K562 (cell line): Measurements from ENCODE around the gene RPTOR. TPM values are rescaled to one million over a fixed set of nuclear protein-coding genes. Genes with fewer than 3 reads are reported as not detected.

Experiments
- ATAC-seq: fragments of 200-7000 bp; cut with Tn5 transposase; 3 replicates; pipeline ENCODE4 v1.9.1; 2020; ENCODE audit warnings: moderate library complexity
- BruUV-seq: library from RNA; stranded (reverse); fragments of 400-500 nt; replicated peaks from 2 replicates; lab custom pipeline; 2021; lab: Mats Ljungman, UMichigan
- CTCF ChIA-PET: fragments of 300-600 bp; formaldehyde crosslinking; extraction: SDS; loops from one replicate; lab custom pipeline; 2021; ENCODE audit warnings: low intra/inter-chr PET ratio; lab: Yijun Ruan, JAX
- POLR2A ChIA-PET: fragments of 300-600, 350-650 bp; sonication (Branson Sonifier 250); formaldehyde crosslinking; extraction: SDS; loops from one replicate; lab custom pipeline; 2021; ENCODE audit warnings: antibody characterized with exemption, inconsistent platforms; lab: Yijun Ruan, JAX
- DNase-seq, 4 experiments: peaks; one replicate each; pipeline versions ENCODE4 v3.0.0 to v3.0.0-alpha.2; 2011 to 2018; ENCODE audit warnings: low spot score in 3 of 4, mixed read lengths in 3 of 4; ENCODE audit errors: extremely low read depth in 1 of 4
- FAIRE-seq: peaks from 2 replicates; lab custom pipeline; 2011; peaks lifted over from hg19 to GRCh38; lab: Jason Lieb, UNC
- H2AFZ ChIP-seq: 2 replicates; pipeline ENCODE4 v1.6.0; 2011; ENCODE audit warnings: low read depth, low read length, control low read depth, inconsistent platforms
- H3K27ac ChIP-seq: fragments of 200-600 bp; 3 replicates; pipeline ENCODE4 v1.8.0; 2011; ENCODE audit warnings: low read depth, mild to moderate bottlenecking, control low read depth, inconsistent platforms, low read length, moderate library complexity, mixed read lengths; ENCODE audit errors: extremely low read depth
- H3K27me3 ChIP-seq, 2 experiments: fragments of 300-600 bp in 1 of 2; 2 replicates in 1 of 2; 3 replicates in 1 of 2; pipeline versions ENCODE4 v1.6.0 to v1.8.0; 2011; ENCODE audit warnings: inconsistent platforms in 2 of 2, low read length in 2 of 2, mild to moderate bottlenecking in 1 of 2, mixed read lengths in 1 of 2, moderate library complexity in 1 of 2; ENCODE audit not compliant: control insufficient read depth in 2 of 2, insufficient read depth in 2 of 2
- H3K36me3 ChIP-seq: fragments of 300-600 bp; 3 replicates; pipeline ENCODE4 v1.8.0; 2011; ENCODE audit warnings: mild to moderate bottlenecking, low read length, inconsistent platforms; ENCODE audit not compliant: control insufficient read depth, insufficient read depth
- H3K4me1 ChIP-seq, 2 experiments: fragments of 200-600 bp in 1 of 2; replicated peaks in 1 of 2; 2 replicates in 1 of 2; 3 replicates in 1 of 2; pipeline versions ENCODE4 v1.5.1 to v1.8.0; 2011; ENCODE audit warnings: inconsistent platforms in 2 of 2, low read length in 2 of 2, mild to moderate bottlenecking in 1 of 2, mixed read lengths in 1 of 2, moderate library complexity in 1 of 2; ENCODE audit not compliant: control insufficient read depth in 2 of 2, insufficient read depth in 2 of 2
- H3K4me2 ChIP-seq: 2 replicates; pipeline ENCODE4 v1.6.1; 2011; ENCODE audit warnings: low read length, control low read depth, inconsistent platforms, mixed read lengths; ENCODE audit not compliant: insufficient read depth
- H3K4me3 ChIP-seq: fragments of 200-600 bp; sonication (generic), shearing (Covaris generic); 2 replicates; pipeline ENCODE4 v1.5.1; 2016; ENCODE audit warnings: control low read depth, inconsistent platforms
- H3K79me2 ChIP-seq: fragments of 200-600 bp; 3 replicates; pipeline ENCODE4 v1.8.0; 2011; ENCODE audit warnings: low read length, inconsistent platforms; ENCODE audit not compliant: control insufficient read depth, insufficient read depth
- H3K9ac ChIP-seq, 2 experiments: 2 replicates each; pipeline versions ENCODE4 v1.6.0 to v1.6.1; 2011; ENCODE audit warnings: low read depth in 2 of 2, low read length in 2 of 2, control low read depth in 1 of 2, inconsistent platforms in 1 of 2, mild to moderate bottlenecking in 1 of 2, mixed read lengths in 1 of 2; ENCODE audit not compliant: insufficient read depth in 1 of 2
- H3K9me1 ChIP-seq: one replicate; pipeline ENCODE4 v1.6.0; 2011; ENCODE audit warnings: inconsistent platforms, mild to moderate bottlenecking, low read length, moderate library complexity; ENCODE audit not compliant: control insufficient read depth, insufficient read depth
- H3K9me3 ChIP-seq: replicated peaks from 2 replicates; pipeline ENCODE4 v1.5.1; 2011; ENCODE audit warnings: low read depth, low read length, inconsistent platforms; ENCODE audit not compliant: control insufficient read depth, insufficient read depth
- H4K20me1 ChIP-seq: replicated peaks from 2 replicates; pipeline ENCODE4 v1.6.1; 2011; ENCODE audit warnings: low read length, inconsistent platforms, mixed read lengths; ENCODE audit not compliant: control insufficient read depth, insufficient read depth
- ELF2 ChIP-seq: fragments of 250-450 bp; sonication (Bioruptor Pico); IDR thresholded peaks from 2 replicates; pipeline ENCODE4 v1.5.0; 2021; ENCODE audit warnings: mild to moderate bottlenecking
- FOXA1 ChIP-seq: fragments of 450-650 bp; IDR thresholded peaks from 2 replicates; pipeline ENCODE4 v1.6.1; 2016; ENCODE audit warnings: mild to moderate bottlenecking, borderline replicate concordance
- IRF1 ChIP-seq: sonication (generic); formaldehyde crosslinking; IDR thresholded peaks from 2 replicates; pipeline ENCODE4 v1.8.0; 2022; ENCODE audit warnings: missing genetic modification reagents, mild to moderate bottlenecking, borderline replicate concordance
- MAFK ChIP-seq: IDR thresholded peaks from 2 replicates; pipeline ENCODE4 v1.6.1; 2011; ENCODE audit warnings: low read length, improper control_type of control experiment
- MCM2 ChIP-seq: fragments of 450-650 bp; IDR thresholded peaks from 2 replicates; pipeline ENCODE4 v1.6.1; 2017; ENCODE audit warnings: low read depth, mild to moderate bottlenecking
- MGA ChIP-seq: fragments of 450-650 bp; IDR thresholded peaks from 2 replicates; pipeline ENCODE4 v1.6.1; 2016; ENCODE audit warnings: mild to moderate bottlenecking, moderate library complexity
- NFIX ChIP-seq: fragments of 250-450 bp; sonication (Bioruptor Pico); IDR thresholded peaks from 2 replicates; pipeline ENCODE4 v1.4.0; 2020; ENCODE audit warnings: low read depth, mild to moderate bottlenecking, moderate library complexity
- SMAD3 ChIP-seq: fragments of 450-650 bp; formaldehyde crosslinking; conservative IDR thresholded peaks from 2 replicates; pipeline ENCODE4 v1.4.0; 2020; ENCODE audit warnings: mild to moderate bottlenecking
- ZKSCAN3 ChIP-seq: fragments of 250-450 bp; sonication (Bioruptor Pico); IDR thresholded peaks from 2 replicates; pipeline ENCODE4 v1.4.0; 2020
- ZNF224 ChIP-seq: sonication (generic); formaldehyde crosslinking; IDR thresholded peaks from 2 replicates; pipeline ENCODE4 v1.8.0; 2022; ENCODE audit warnings: mild to moderate bottlenecking, missing genetic modification reagents
- ZNF436 ChIP-seq: fragments of 250-450, 450-650 bp; sonication (Bioruptor Pico); formaldehyde crosslinking; IDR thresholded peaks from 2 replicates; pipeline ENCODE4 v1.7.0; 2020; ENCODE audit warnings: mild to moderate bottlenecking
- WGBS: fragments of 100-300 bp; shearing (Covaris generic); methylation state at CpG from one replicate; pipeline ENCODE4 v1.1.6; 2016; ENCODE audit warnings: low coverage, mixed read lengths; ENCODE audit not compliant: insufficient coverage; ENCODE audit errors: missing lambda C conversion rate; 5-methylcytosine and 5-hydroxymethylcytosine counted together
- in situ Hi-C: fragments of 300-500 bp; cut with MboI; formaldehyde crosslinking; loops from 4 replicates; pipeline ENCODE4 v1.15.0; 2018; ENCODE audit warnings: inconsistent platforms, mixed read lengths
- intact Hi-C: fragments of 100-400 bp; cut with micrococcal nuclease; formaldehyde crosslinking; loops from 2 replicates; pipeline ENCODE4 v1.14.2; 2022
- polyA plus RNA-seq, 8 experiments: library from polyadenylated mRNA; depleted of rRNA in 4 of 8; stranded (reverse) in 5 of 8; unstranded in 3 of 8; fragments of >200 nt; fragmentation: Nextera tagmentation in 2 of 8; fragmentation: Illumina TruSeq in 1 of 8; extraction: Ambion mirVana in 2 of 8; extraction: Trizol in 1 of 8; gene quantifications; 2 replicates each; pipeline versions ENCODE4 v1.2.1 to v1.2.3, GENCODE V29; 2011 to 2014; ENCODE audit warnings: inconsistent platforms in 1 of 8, missing spikeins in 1 of 8
- total RNA-seq, 7 experiments: library from RNA; depleted of rRNA in 6 of 7; stranded (reverse); fragments of >200 nt in 6 of 7; fragmentation: Illumina TruSeq in 2 of 7; extraction: Trizol in 2 of 7; gene quantifications; 2 replicates each; pipeline versions ENCODE4 v1.2.1 to v1.2.3, GENCODE V29; 2011 to 2021; ENCODE audit warnings: low replicate concordance in 1 of 7

RPTOR gene
- total and polyA plus RNA-seq, 9 of the 15 experiments (the other 6 are each of a cell fraction or from before 2014, with no cell fraction given), result 0.24 to 54.1 (median 10.2) TPM

GRCh38 chr17:80964859-80965580, 420.4 kb downstream of the RPTOR start:
- WGBS, result 90% methylated on average over 33 of the region's 36 CpGs
- ATAC-seq (no peak), DNase-seq (no peak), FAIRE-seq (no peak)
- no peak overlapping the region for H3K27ac ChIP-seq
- H3K4me3 ChIP-seq, result no peak overlapping the region
- POLR2A ChIA-PET, result no interaction called here
- BruUV-seq, result TSS peak; percentile 28
- peak overlapping the region in 1 of 2 experiments; percentile 26; a peak in 1 of 4 replicates for H3K9ac ChIP-seq
- CTCF ChIA-PET, result no interaction called here
- intact Hi-C loops, result no loop called here
- H3K79me2 ChIP-seq, result no peaks in the 10 kb centered on the region
- H4K20me1 ChIP-seq, result no peaks in the 10 kb centered on the region
- H3K9me3 ChIP-seq, result no peaks in the 10 kb centered on the region
- no peaks in the 10 kb centered on the region; a peak in 1 of 5 replicates for H3K27me3 ChIP-seq
- H3K4me1 ChIP-seq, result peaks cover 0 to 45% of the 10 kb centered on the region in 2 experiments; a peak in 4 of 5 replicates
- H3K9me1 ChIP-seq, result no peaks in the 10 kb centered on the region
- in situ Hi-C loops, result no loop called here
- H3K36me3 ChIP-seq, result peaks cover 17% of the 10 kb centered on the region; the same call in 1 of the 3 replicates
- H3K4me2 ChIP-seq, result no peak overlapping the region
- no peak overlapping the region for H2AFZ ChIP-seq
- TF ChIP-seq MCM2 (no peak), MGA (no peak), ZNF224 (no peak), IRF1 (no peak), FOXA1 (no peak), SMAD3 (CRISPR knock-in tag) (no peak), MAFK (no peak), ZKSCAN3 (no peak), ZNF436 (CRISPR knock-in tag) (no peak), NFIX (CRISPR knock-in tag) (no peak), ELF2 (no peak)
